ENCODE data around the gene FETUB. TPM values are rescaled to one million over a fixed set of nuclear protein-coding genes. Genes with fewer than 3 reads are reported as not detected.
"Not testable (repeated sequence)": the region's sequence is repeated elsewhere in the genome, so short reads cannot be mapped to it uniquely, and the experiment has no call there.

Gene FETUB
- polyA plus RNA-seq, 4 donors: not detected

GRCh38 chr3:186682812-186683211 is 42.6 kb downstream of the FETUB start:
- Histone ChIP-seq H3K4me3 (ENCODE audit: low read depth in 1 of 3, low read length in 3 of 3) (no peak overlapping the region), H3K27ac (ENCODE audit: low read depth in 1 of 3, low read length in 2 of 3) (peak overlapping the region in 1 of 3 donors; percentile 41), H3K4me1 (ENCODE audit: control insufficient read depth in 3 of 3, insufficient read depth in 2 of 3, low read depth in 1 of 3, low read length in 2 of 3) (peaks cover 0 to 25% (median 0%) of the 10 kb centered on the region in 3 donors), H3K36me3 (ENCODE audit: control insufficient read depth in 3 of 3, insufficient read depth in 2 of 3, low read depth in 1 of 3, low read length in 3 of 3) (no peaks in the 10 kb centered on the region), H3K9me3 (ENCODE audit: control insufficient read depth in 2 of 2, insufficient read depth in 1 of 2, low read depth in 1 of 2, low read length in 1 of 2) (peaks cover 2 to 19% of the 10 kb centered on the region in 2 donors), H3K27me3 (ENCODE audit: control insufficient read depth in 3 of 3, insufficient read depth in 3 of 3, low read length in 3 of 3) (peaks cover 0 to 5% (median 2%) of the 10 kb centered on the region in 3 donors)
- FAIRE-seq (no peak), DNase-seq (peak in 1 of 2 donors; percentile 44)
- 61 to 66% (median 61%) methylated on average over 3 of the region's 3 CpGs for WGBS, 3 donors

- WGBS, 3 donors: 78 to 82% (median 78%) methylated on average over 3 of the region's 3 CpGs
- DNase-seq: no peak
- peaks cover 0 to 5% (median 2%) of the 10 kb centered on the region in 3 donors for H3K27me3 ChIP-seq (ENCODE audit: control insufficient read depth in 3 of 3, insufficient read depth in 3 of 3, low read length in 3 of 3)
- no peak for FAIRE-seq
- H3K4me3 ChIP-seq (ENCODE audit: low read depth in 1 of 3, low read length in 3 of 3): no peak overlapping the region
- H3K27ac ChIP-seq (ENCODE audit: low read depth in 1 of 3, low read length in 2 of 3): no peak overlapping the region
- H3K36me3 ChIP-seq (ENCODE audit: control insufficient read depth in 3 of 3, insufficient read depth in 2 of 3, low read depth in 1 of 3, low read length in 3 of 3): no peaks in the 10 kb centered on the region
- H3K9me3 ChIP-seq (ENCODE audit: control insufficient read depth in 2 of 2, insufficient read depth in 1 of 2, low read depth in 1 of 2, low read length in 1 of 2): peaks cover 2 to 19% of the 10 kb centered on the region in 2 donors
- H3K4me1 ChIP-seq (ENCODE audit: control insufficient read depth in 3 of 3, insufficient read depth in 2 of 3, low read depth in 1 of 3, low read length in 2 of 3): peaks cover 0 to 25% (median 0%) of the 10 kb centered on the region in 3 donors
Measured at GRCh38 chr3:186683979-186684378, 43.8 kb downstream of the FETUB start.

GRCh38 chr3:186686475-186686874 is 46.3 kb downstream of the FETUB start:
- H3K27me3 ChIP-seq (ENCODE audit: control insufficient read depth in 3 of 3, insufficient read depth in 3 of 3, low read length in 3 of 3); H3K36me3 ChIP-seq (ENCODE audit: control insufficient read depth in 3 of 3, insufficient read depth in 2 of 3, low read depth in 1 of 3, low read length in 3 of 3); DNase-seq; H3K4me3 ChIP-seq (ENCODE audit: low read depth in 1 of 3, low read length in 3 of 3); H3K27ac ChIP-seq (ENCODE audit: low read depth in 1 of 3, low read length in 2 of 3); FAIRE-seq: not testable (repeated sequence)
- peaks cover 2 to 19% of the 10 kb centered on the region in 2 donors for H3K9me3 ChIP-seq (ENCODE audit: control insufficient read depth in 2 of 2, insufficient read depth in 1 of 2, low read depth in 1 of 2, low read length in 1 of 2)
- H3K4me1 ChIP-seq (ENCODE audit: control insufficient read depth in 3 of 3, insufficient read depth in 2 of 3, low read depth in 1 of 3, low read length in 2 of 3): peaks cover 0 to 22% (median 0%) of the 10 kb centered on the region in 3 donors
- 78 to 90% (median 78%) methylated on average over 2 of the region's 2 CpGs for WGBS, 3 donors

GRCh38 chr3:186687120-186687651 is 47.0 kb downstream of the FETUB start:
- peak in 1 of 2 donors; percentile 9 for DNase-seq
- Histone ChIP-seq H3K9me3 (ENCODE audit: control insufficient read depth in 2 of 2, insufficient read depth in 1 of 2, low read depth in 1 of 2, low read length in 1 of 2) (peaks cover 2 to 19% of the 10 kb centered on the region in 2 donors), H3K27me3 (ENCODE audit: control insufficient read depth in 3 of 3, insufficient read depth in 3 of 3, low read length in 3 of 3) (peaks cover 0 to 5% (median 2%) of the 10 kb centered on the region in 3 donors), H3K4me3 (ENCODE audit: low read depth in 1 of 3, low read length in 3 of 3) (no peak overlapping the region), H3K27ac (ENCODE audit: low read depth in 1 of 3, low read length in 2 of 3) (no peak overlapping the region), H3K4me1 (ENCODE audit: control insufficient read depth in 3 of 3, insufficient read depth in 2 of 3, low read depth in 1 of 3, low read length in 2 of 3) (peaks cover 0 to 16% (median 0%) of the 10 kb centered on the region in 3 donors), H3K36me3 (ENCODE audit: control insufficient read depth in 3 of 3, insufficient read depth in 2 of 3, low read depth in 1 of 3, low read length in 3 of 3) (no peaks in the 10 kb centered on the region)
- 37 to 74% (median 57%) methylated on average over 12 of the region's 12 CpGs for WGBS, 3 donors
- FAIRE-seq: no peak

GRCh38 chr3:186690304-186690703 is 50.1 kb downstream of the FETUB start:
- not testable (repeated sequence) for H3K4me3 ChIP-seq (ENCODE audit: low read depth in 1 of 3, low read length in 3 of 3); H3K4me1 ChIP-seq (ENCODE audit: control insufficient read depth in 3 of 3, insufficient read depth in 2 of 3, low read depth in 1 of 3, low read length in 2 of 3); FAIRE-seq; H3K9me3 ChIP-seq (ENCODE audit: control insufficient read depth in 2 of 2, insufficient read depth in 1 of 2, low read depth in 1 of 2, low read length in 1 of 2); H3K36me3 ChIP-seq (ENCODE audit: control insufficient read depth in 3 of 3, insufficient read depth in 2 of 3, low read depth in 1 of 3, low read length in 3 of 3); H3K27ac ChIP-seq (ENCODE audit: low read depth in 1 of 3, low read length in 2 of 3); H3K27me3 ChIP-seq (ENCODE audit: control insufficient read depth in 3 of 3, insufficient read depth in 3 of 3, low read length in 3 of 3); DNase-seq
- 82 to 94% (median 88%) methylated on average over 1 of the region's 1 CpG for WGBS, 3 donors

GRCh38 chr3:186691676-186692075 is 51.5 kb downstream of the FETUB start:
- no peaks in the 10 kb centered on the region for H3K9me3 ChIP-seq (ENCODE audit: control insufficient read depth in 2 of 2, insufficient read depth in 1 of 2, low read depth in 1 of 2, low read length in 1 of 2)
- peaks cover 0 to 3% (median 0%) of the 10 kb centered on the region in 3 donors for H3K27me3 ChIP-seq (ENCODE audit: control insufficient read depth in 3 of 3, insufficient read depth in 3 of 3, low read length in 3 of 3)
- DNase-seq: no peak
- H3K4me1 ChIP-seq (ENCODE audit: control insufficient read depth in 3 of 3, insufficient read depth in 2 of 3, low read depth in 1 of 3, low read length in 2 of 3): peaks cover 0 to 8% (median 0%) of the 10 kb centered on the region in 3 donors
- 85 to 91% (median 89%) methylated on average over 7 of the region's 7 CpGs for WGBS, 3 donors
- no peak for FAIRE-seq
- no peak overlapping the region for H3K27ac ChIP-seq (ENCODE audit: low read depth in 1 of 3, low read length in 2 of 3)
- no peaks in the 10 kb centered on the region for H3K36me3 ChIP-seq (ENCODE audit: control insufficient read depth in 3 of 3, insufficient read depth in 2 of 3, low read depth in 1 of 3, low read length in 3 of 3)
- H3K4me3 ChIP-seq (ENCODE audit: low read depth in 1 of 3, low read length in 3 of 3): no peak overlapping the region

- H3K4me1 ChIP-seq (ENCODE audit: control insufficient read depth in 3 of 3, insufficient read depth in 2 of 3, low read depth in 1 of 3, low read length in 2 of 3): peaks cover 0 to 8% (median 0%) of the 10 kb centered on the region in 3 donors
- H3K27ac ChIP-seq (ENCODE audit: low read depth in 1 of 3, low read length in 2 of 3): no peak overlapping the region
- no peaks in the 10 kb centered on the region for H3K9me3 ChIP-seq (ENCODE audit: control insufficient read depth in 2 of 2, insufficient read depth in 1 of 2, low read depth in 1 of 2, low read length in 1 of 2)
- no peaks in the 10 kb centered on the region for H3K36me3 ChIP-seq (ENCODE audit: control insufficient read depth in 3 of 3, insufficient read depth in 2 of 3, low read depth in 1 of 3, low read length in 3 of 3)
- peak; percentile 12 to 29 for DNase-seq
- H3K27me3 ChIP-seq (ENCODE audit: control insufficient read depth in 3 of 3, insufficient read depth in 3 of 3, low read length in 3 of 3): peaks cover 0 to 3% (median 0%) of the 10 kb centered on the region in 3 donors
- no peak overlapping the region for H3K4me3 ChIP-seq (ENCODE audit: low read depth in 1 of 3, low read length in 3 of 3)
- WGBS, 3 donors: 18 to 60% (median 32%) methylated on average over 3 of the region's 3 CpGs
- no peak for FAIRE-seq
Measured at GRCh38 chr3:186693843-186694242, 53.6 kb downstream of the FETUB start.

GRCh38 chr3:186694288-186695032 is 54.3 kb downstream of the FETUB start:
- peaks cover 0 to 3% (median 0%) of the 10 kb centered on the region in 3 donors for H3K27me3 ChIP-seq (ENCODE audit: control insufficient read depth in 3 of 3, insufficient read depth in 3 of 3, low read length in 3 of 3)
- no peak for DNase-seq
- WGBS, 3 donors: 79 to 86% (median 82%) methylated on average over 6 of the region's 6 CpGs
- H3K9me3 ChIP-seq (ENCODE audit: control insufficient read depth in 2 of 2, insufficient read depth in 1 of 2, low read depth in 1 of 2, low read length in 1 of 2): no peaks in the 10 kb centered on the region
- H3K27ac ChIP-seq (ENCODE audit: low read depth in 1 of 3, low read length in 2 of 3): no peak overlapping the region
- no peak for FAIRE-seq
- no peaks in the 10 kb centered on the region for H3K36me3 ChIP-seq (ENCODE audit: control insufficient read depth in 3 of 3, insufficient read depth in 2 of 3, low read depth in 1 of 3, low read length in 3 of 3)
- H3K4me3 ChIP-seq (ENCODE audit: low read depth in 1 of 3, low read length in 3 of 3): no peak overlapping the region
- H3K4me1 ChIP-seq (ENCODE audit: control insufficient read depth in 3 of 3, insufficient read depth in 2 of 3, low read depth in 1 of 3, low read length in 2 of 3): peaks cover 0 to 8% (median 0%) of the 10 kb centered on the region in 3 donors
